GM21360 (cell line): ENCODE measurements around the gene CFAP100.
A peak's percentile ranks its signal among the peaks of the same experiment; 100 is the strongest.

Experiments used
- ATAC-seq: cut with Tn5 transposase; IDR thresholded peaks from one replicate; pipeline ENCODE4 v1.9.1; 2021; ENCODE audit warnings: mild to moderate bottlenecking, moderate library complexity; ENCODE audit not compliant: unreplicated experiment

CFAP100 gene

DNA sequence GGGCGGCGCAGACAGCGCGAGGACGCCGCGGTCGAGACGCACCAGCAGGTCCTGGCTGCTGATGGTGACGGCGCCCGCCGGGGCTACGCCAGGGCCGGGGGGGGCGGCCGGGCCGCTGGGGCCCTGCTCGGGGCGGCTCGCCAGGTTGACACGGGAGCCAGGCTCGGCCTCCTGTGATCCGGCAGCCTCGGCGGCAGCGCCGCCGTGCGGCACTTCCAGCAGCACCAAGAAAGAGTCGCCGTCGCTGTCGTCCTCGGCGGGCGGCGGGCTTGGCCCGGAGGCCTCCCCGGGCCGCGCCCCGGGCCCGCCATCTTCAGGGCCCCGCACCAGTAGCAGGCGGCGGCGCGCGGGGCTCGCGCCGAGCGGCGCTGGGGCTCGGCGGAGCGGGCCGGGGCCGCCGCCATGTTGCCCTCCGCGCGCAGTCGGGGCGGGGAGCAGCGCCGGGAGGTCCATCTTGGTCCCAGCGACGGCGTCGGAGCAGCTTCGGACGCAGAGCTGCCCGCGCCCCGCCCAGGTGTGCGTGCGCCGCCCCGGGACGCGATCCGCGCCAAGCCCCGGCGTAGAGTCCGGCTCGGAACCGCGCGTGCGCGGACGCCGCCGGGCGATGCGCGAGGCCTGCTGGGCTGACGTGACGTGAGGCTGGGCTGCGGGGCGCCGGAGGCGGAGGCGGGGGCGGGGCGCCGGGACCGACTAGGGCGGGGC lies 80.9 kb downstream of the CFAP100 start, which contains the start of gene ZXDC:
TSS of gene ZXDC (minus strand) at position 479 of the 702 bp plus-strand sequence. CDS start at position 453, 26 bp downstream.
- peak; percentile 74 for ATAC-seq

GRCh38 chr3:126476166-126477060 lies 81.7 kb downstream of the CFAP100 start:
- peak; percentile 23 for ATAC-seq

DNA sequence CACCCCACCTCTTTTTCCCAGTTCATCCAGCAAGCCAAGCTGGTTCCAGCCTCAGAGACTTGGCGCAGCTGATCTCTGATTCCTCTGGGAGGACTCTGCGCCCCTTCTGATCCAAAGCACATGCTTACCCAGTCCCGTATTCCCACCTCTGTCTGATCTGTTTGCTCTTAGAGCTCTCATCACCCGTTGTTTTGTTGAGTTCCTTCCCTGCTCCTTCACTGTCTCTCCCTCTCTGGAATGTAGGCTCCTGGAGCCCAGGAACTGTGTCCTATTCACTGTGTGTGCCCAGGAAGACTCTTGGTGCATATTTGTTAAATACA lies 82.3 kb downstream of the CFAP100 start:
- ATAC-seq: no peak

- no peak for ATAC-seq
Measured at GRCh38 chr3:126478581-126479310, 84.0 kb downstream of the CFAP100 start.

DNA sequence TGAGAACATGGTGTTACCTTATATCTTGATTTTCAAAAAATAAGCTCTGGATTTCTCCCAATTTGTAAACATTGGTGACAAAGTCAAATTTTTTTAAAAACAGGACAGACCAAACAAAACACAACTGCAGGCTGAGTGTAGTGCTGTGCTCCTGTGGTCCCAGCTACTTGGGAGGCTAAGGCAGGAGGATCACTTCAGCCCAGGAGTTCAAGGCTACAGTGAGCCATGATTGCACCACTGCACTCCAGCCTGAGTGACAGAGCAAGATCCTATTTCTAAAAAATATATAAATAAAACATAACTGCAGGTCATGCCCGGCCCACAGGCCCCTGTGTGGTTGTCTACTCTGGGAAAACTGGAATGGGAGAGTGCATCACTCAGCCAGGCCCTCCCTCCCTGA lies 84.9 kb downstream of the CFAP100 start:
- ATAC-seq: no peak

GRCh38 chr3:126480206-126480605 lies 85.5 kb downstream of the CFAP100 start:
- no peak for ATAC-seq

- ATAC-seq: no peak
Measured at GRCh38 chr3:126480861-126481260, 86.2 kb downstream of the CFAP100 start.

DNA sequence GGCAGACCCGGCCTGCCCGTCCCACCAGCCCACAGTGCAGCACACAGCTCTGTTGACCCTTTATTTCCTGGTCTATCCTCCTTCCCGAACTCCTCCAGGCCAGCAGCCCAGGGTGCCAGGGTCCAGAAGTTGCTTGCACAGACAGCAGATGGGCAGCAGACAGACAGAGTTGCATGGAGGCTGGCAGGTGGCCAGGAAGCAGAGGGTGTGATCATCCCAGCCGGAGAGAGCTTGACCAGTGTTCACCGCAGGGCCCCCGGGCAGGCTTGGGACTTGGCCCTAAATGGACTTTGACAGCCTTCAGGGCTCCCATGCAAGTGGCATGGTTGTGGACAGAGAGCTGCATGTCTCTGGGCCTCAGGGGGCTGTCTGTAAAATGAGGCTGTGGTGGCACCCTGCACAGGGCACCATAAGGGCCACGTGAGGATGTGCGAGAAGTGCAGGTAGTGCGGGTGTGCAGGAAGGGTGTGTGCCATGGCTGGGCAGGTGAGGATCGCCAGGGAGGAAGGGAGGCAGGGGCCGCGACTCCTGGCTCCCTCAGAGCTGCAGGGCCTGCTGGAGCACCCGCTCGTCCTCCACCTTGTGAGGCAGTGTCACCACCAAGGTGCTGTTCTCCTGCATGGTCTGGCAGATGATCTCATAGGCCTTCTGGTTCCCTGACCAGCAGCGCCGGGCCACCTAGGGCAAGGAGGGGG lies 87.2 kb downstream of the CFAP100 start:
- ATAC-seq: no peak

- ATAC-seq: no peak
Measured at GRCh38 chr3:126482503-126483255, 88.0 kb downstream of the CFAP100 start.

- ATAC-seq: no peak
Measured at GRCh38 chr3:126483321-126483761, 88.6 kb downstream of the CFAP100 start.

DNA sequence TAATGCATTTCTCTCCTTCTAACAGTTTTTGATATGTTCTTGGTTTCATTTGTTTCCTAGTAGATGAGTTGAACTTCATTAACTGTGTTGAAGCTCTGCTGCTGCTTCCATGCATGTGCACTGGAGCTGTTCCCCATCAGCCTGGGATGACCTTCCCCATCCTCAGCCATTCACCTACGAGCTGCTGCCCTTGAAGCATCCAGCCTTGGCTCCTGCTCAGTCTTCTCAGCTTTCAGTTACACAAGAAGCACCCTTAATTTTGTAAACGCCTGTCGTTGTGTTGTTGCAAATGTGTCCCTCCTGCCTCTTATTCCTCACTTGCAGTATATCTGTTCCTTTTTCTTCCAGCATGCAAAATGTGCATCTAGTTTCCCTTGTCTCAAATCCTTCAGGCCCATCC lies 89.4 kb downstream of the CFAP100 start:
- ATAC-seq: no peak

DNA sequence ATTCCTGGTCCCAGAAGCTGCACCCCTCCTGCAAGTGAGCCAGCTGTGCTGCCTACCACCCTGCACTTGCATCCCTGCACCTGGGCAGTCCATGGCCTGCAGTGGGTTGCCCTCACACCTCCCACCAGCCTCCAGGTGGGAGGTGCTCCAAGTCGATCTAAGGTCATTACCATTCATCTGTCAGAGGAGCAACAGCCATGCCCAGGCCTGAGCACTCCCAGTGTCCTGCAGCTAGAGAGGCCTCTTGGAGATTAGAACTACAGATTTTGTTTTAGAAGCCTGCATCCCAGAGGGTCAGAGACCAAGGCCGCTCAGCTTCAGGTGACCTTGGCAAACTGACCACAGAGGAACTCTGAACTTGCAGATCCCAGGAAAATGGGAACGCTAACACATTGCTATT lies 90.0 kb downstream of the CFAP100 start:
- ATAC-seq: no peak

DNA sequence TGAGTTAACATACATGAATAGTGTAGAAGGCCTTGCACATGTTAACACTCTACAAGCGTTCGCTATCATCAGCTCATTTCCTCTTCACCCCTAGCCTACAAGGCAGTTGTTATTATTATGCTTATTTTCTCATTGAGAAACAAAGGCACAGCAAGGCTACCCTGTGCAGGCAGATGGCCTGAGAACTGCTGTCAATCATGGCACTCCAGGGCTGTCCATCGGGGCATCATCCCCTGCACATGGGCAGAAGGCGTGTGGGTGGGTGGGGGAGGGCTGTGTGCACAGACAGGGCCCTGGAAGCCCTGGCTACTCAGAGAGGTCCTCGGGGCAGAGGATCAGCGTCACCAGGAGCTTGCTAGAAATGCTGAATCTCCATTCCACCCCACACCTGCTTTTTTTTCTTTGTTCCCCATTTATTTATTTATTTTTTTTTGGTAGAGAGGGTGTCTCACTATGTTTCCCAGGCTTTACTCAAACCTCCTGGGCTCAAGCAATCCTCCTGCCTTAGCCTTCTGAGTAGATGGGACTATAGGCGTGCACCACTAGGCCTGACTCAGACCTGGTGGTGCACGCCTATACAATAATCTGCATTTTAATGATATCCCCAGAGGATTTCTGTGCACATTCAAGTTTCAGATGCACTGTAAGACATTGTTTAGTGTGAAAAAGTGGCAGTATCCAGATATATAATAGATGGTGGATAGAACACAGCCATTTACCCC lies 90.6 kb downstream of the CFAP100 start:
- ATAC-seq: no peak

GRCh38 chr3:126485956-126486355 lies 91.2 kb downstream of the CFAP100 start:
- ATAC-seq: no peak
